Progenitor cell of endocrine pancreas (in vitro differentiated cells): ENCODE results near the gene CBLB. TPM values are rescaled to one million over a fixed set of nuclear protein-coding genes. Genes with fewer than 3 reads are reported as not detected.
"Not testable (repeated sequence)": the region's sequence is repeated elsewhere in the genome, so short reads cannot be mapped to it uniquely, and the experiment has no call there.

Experiments used
- DNase-seq: peaks from one replicate; pipeline ENCODE4 v3.0.0; 2021; ENCODE audit warnings: low spot score; ENCODE audit not compliant: unreplicated experiment
- H3K27ac Mint-ChIP-seq: 2 replicates; pipeline ENCODE4 v1.8.0; 2021; ENCODE audit warnings: mild to moderate bottlenecking, moderate library complexity, mixed read lengths
- H3K27me3 Mint-ChIP-seq: 2 replicates; pipeline ENCODE4 v1.8.0; 2021; ENCODE audit warnings: mixed read lengths
- H3K36me3 Mint-ChIP-seq: 2 replicates; pipeline ENCODE4 v1.8.0; 2022; ENCODE audit warnings: mixed read lengths; ENCODE audit not compliant: insufficient read depth
- H3K4me1 Mint-ChIP-seq: 2 replicates; pipeline ENCODE4 v1.8.0; 2021; ENCODE audit warnings: low read depth, mixed read lengths
- H3K4me3 Mint-ChIP-seq: 2 replicates; pipeline ENCODE4 v1.8.0; 2021; ENCODE audit warnings: low read depth, mild to moderate bottlenecking, moderate library complexity, mixed read lengths
- H3K9me3 Mint-ChIP-seq: 2 replicates; pipeline ENCODE4 v1.8.0; 2021; ENCODE audit warnings: low read depth, mixed read lengths
- total RNA-seq: library from RNA; stranded (reverse); gene quantifications from 2 replicates; pipeline ENCODE4 v1.2.1, GENCODE V29; 2021
- TF ChIP-seq, protein P1 (sequence below): fragments of 200-600 bp; sonication (generic); IDR thresholded peaks from one replicate; pipeline ENCODE4 v1.5.0; 2021; ENCODE audit warnings: antibody characterized with exemption, mild to moderate bottlenecking; ENCODE audit not compliant: unreplicated experiment

The CBLB gene
- total RNA-seq, 1 donor from 2014 or later, result 64.1 TPM

- no peaks in the 10 kb centered on the region for H3K27me3 Mint-ChIP-seq
- DNase-seq, result no peak
- H3K9me3 Mint-ChIP-seq, result peaks cover 25% of the 10 kb centered on the region
- H3K36me3 Mint-ChIP-seq, result peaks cover 33% of the 10 kb centered on the region
- TF ChIP-seq, protein P1, sequence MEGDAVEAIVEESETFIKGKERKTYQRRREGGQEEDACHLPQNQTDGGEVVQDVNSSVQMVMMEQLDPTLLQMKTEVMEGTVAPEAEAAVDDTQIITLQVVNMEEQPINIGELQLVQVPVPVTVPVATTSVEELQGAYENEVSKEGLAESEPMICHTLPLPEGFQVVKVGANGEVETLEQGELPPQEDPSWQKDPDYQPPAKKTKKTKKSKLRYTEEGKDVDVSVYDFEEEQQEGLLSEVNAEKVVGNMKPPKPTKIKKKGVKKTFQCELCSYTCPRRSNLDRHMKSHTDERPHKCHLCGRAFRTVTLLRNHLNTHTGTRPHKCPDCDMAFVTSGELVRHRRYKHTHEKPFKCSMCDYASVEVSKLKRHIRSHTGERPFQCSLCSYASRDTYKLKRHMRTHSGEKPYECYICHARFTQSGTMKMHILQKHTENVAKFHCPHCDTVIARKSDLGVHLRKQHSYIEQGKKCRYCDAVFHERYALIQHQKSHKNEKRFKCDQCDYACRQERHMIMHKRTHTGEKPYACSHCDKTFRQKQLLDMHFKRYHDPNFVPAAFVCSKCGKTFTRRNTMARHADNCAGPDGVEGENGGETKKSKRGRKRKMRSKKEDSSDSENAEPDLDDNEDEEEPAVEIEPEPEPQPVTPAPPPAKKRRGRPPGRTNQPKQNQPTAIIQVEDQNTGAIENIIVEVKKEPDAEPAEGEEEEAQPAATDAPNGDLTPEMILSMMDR, result no peak
- no peak overlapping the region for H3K27ac Mint-ChIP-seq
- H3K4me3 Mint-ChIP-seq, result no peak overlapping the region
- H3K4me1 Mint-ChIP-seq, result peaks cover 4% of the 10 kb centered on the region
These were observed 104.2 kb downstream of the CBLB start for GRCh38 chr3:105764378-105765307.

DNA sequence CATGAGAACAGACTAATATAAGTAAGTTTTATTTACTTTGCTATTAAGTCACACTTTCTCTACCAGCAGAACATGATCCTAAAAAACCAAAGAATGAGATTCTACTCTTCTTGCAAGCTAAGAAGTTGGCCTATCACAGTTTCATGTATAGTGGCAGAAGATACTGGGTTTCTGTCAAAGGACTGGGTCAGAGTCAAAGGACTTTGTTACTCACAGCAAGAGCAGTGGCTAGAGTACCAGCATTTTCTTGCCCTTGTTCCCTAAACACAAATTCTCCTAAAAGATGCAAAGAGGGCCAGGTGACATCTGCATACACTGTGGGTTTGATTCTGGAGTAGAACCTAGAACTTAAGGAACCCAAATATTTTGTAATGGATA lies 105.2 kb downstream of the CBLB start:
- H3K36me3 Mint-ChIP-seq, result peaks cover 37% of the 10 kb centered on the region
- no peak for DNase-seq
- H3K27ac Mint-ChIP-seq, result no peak overlapping the region
- H3K27me3 Mint-ChIP-seq, result no peaks in the 10 kb centered on the region
- H3K4me1 Mint-ChIP-seq, result peaks cover 4% of the 10 kb centered on the region
- H3K4me3 Mint-ChIP-seq, result no peak overlapping the region
- peaks cover 25% of the 10 kb centered on the region for H3K9me3 Mint-ChIP-seq
- TF ChIP-seq, protein P1, result no peak

DNA sequence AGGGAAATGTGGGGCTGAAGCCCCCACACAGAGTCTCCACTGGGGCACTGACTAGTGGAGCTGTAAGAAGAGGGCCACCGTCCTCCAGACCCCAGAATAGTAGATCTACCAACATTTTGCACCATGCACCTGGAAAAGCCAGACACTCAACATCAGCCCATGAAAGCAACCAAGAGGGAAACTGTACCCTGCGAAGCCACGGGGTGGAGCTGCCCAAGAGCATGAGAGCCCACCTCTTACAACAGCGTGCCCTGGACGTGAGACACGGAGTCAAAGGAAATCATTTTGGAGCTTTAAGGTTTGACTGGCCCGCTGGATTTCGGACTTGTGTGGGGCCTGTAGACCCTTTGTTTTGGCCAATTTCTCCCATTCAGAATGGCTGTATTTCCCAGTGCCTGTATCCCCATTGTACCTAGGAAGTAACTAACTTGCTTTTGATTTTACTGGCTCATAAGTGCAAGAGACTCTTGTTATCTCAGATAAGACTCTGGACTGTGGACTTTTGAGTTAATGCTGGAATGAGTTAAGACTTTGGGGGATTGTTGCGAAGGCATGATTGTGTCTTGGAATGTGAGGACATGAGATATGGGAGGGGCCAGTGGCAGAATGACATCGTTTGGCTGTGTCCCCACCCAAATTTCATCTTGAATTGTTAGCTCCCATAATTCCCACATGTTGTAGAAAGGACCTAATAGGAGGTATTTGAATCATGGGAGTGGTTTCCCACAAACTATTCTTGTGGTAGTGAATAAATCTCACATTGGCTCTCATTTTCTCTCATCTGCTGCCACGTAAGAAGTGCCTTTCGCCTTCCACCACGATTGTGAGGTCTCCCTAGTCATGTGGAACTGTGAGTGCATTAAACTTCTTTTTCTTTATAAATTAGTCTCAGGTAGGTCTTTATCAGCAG lies 105.8 kb downstream of the CBLB start:
- H3K9me3 Mint-ChIP-seq, result peaks cover 25% of the 10 kb centered on the region
- peaks cover 4% of the 10 kb centered on the region for H3K4me1 Mint-ChIP-seq
- TF ChIP-seq, protein P1, result no peak
- no peaks in the 10 kb centered on the region for H3K27me3 Mint-ChIP-seq
- H3K27ac Mint-ChIP-seq, result no peak overlapping the region
- no peak for DNase-seq
- H3K4me3 Mint-ChIP-seq, result no peak overlapping the region
- peaks cover 39% of the 10 kb centered on the region for H3K36me3 Mint-ChIP-seq

GRCh38 chr3:105762214-105762613 lies 106.6 kb downstream of the CBLB start:
- H3K4me3 Mint-ChIP-seq, DNase-seq, H3K4me1 Mint-ChIP-seq, H3K27me3 Mint-ChIP-seq, H3K27ac Mint-ChIP-seq: not testable (repeated sequence)
- Mint-ChIP-seq H3K9me3 (peaks cover 25% of the 10 kb centered on the region), H3K36me3 (peaks cover 40% of the 10 kb centered on the region)

- Mint-ChIP-seq H3K4me3 (no peak overlapping the region), H3K9me3 (peaks cover 25% of the 10 kb centered on the region), H3K27ac (no peak overlapping the region), H3K36me3 (peaks cover 38% of the 10 kb centered on the region), H3K4me1 (peaks cover 2% of the 10 kb centered on the region), H3K27me3 (no peaks in the 10 kb centered on the region)
- DNase-seq, result no peak
- TF ChIP-seq, protein P1, result no peak
These were observed 109.3 kb downstream of the CBLB start for GRCh38 chr3:105759442-105760078.
